ENCODE measurements around the gene USP22. TPM values are rescaled to one million over a fixed set of nuclear protein-coding genes. Genes with fewer than 3 reads are reported as not detected.

USP22 gene
- polyA plus RNA-seq, 1 donor (not counting 4 experiments of a cell fraction or from before 2014, with no cell fraction given): 111 TPM

DNA sequence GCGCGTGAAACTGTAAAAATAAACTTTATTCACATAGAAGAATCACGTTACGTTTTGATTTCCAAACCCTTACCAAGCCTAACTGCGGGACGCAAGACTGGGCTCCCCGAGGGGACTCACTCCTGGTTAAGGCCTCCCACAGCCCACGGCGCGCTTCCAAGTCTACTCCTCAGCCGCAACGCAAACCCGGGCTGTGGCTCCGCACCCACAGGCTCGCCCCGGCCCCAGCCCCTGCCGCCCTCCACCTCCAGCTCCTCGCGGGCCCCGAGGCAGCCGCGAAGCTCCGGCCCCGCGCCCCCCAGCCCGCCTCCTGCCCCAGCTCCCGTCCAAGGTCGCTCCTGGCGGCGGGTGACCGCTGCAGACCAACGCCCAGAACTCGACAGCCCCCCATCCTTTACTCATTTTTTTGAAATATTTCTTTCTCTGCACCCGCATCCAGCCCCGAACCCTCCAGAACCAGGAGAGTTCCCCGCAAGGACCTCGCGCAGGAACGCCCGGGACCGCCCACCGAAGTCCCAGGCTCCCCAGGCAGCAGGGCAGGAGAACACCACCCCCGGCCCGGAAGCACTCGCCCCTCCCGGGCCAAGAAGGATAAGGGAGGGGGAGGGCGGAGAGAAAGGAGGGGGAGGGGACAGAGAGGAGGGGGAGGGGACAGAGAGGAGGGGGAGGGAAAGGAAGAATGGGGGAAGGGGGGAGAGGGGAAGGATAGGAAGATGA is 912 bp downstream of the USP22 start:
- Histone ChIP-seq H3K9ac (ENCODE audit: control insufficient read depth, extremely low read depth, insufficient read depth, low read length) (peak overlapping the region; percentile 97), H4K20me1 (ENCODE audit: control insufficient read depth, extremely low read depth, insufficient read depth, low read length) (peaks cover 37% of the 10 kb centered on the region), H3K9me1 (ENCODE audit: control insufficient read depth, extremely low read depth, insufficient read depth, low read length) (no peaks in the 10 kb centered on the region), H3K9me3 (ENCODE audit: control insufficient read depth, low read depth, low read length) (no peaks in the 10 kb centered on the region), H3K4me2 (ENCODE audit: control insufficient read depth, extremely low read depth, insufficient read depth, low read depth, low read length) (peak overlapping the region; percentile 89), H3K4me1 (ENCODE audit: control insufficient read depth, extremely low read depth, insufficient read depth, low read length) (peaks cover 29% of the 10 kb centered on the region), H3K36me3 (ENCODE audit: control insufficient read depth in 2 of 2, extremely low read depth in 1 of 2, insufficient read depth in 2 of 2, low read length in 2 of 2) (peaks cover 7 to 10% of the 10 kb centered on the region in 2 experiments), H2AFZ (ENCODE audit: control insufficient read depth, low read length) (no peak overlapping the region), H3K4me3 (ENCODE audit: control insufficient read depth in 2 of 3, extremely low read depth in 1 of 3, insufficient read depth in 2 of 3, low read depth in 1 of 3, low read length in 3 of 3) (peak overlapping the region; percentile 84 to 99 (median 94)), H3K27ac (ENCODE audit: control insufficient read depth, insufficient read depth, low read length) (peak overlapping the region; percentile 91), H3K79me2 (ENCODE audit: control insufficient read depth, insufficient read depth, low read length) (peaks cover 56% of the 10 kb centered on the region), H3K27me3 (ENCODE audit: control insufficient read depth, extremely low read depth, insufficient read depth, low read length) (no peaks in the 10 kb centered on the region)
- FAIRE-seq (no peak), DNase-seq (ENCODE audit: low read depth, low spot score) (no peak)
- TF ChIP-seq CTCF (optimal IDR thresholded peaks at IDR 0.05 in 1 of 3, IDR thresholded peaks at IDR 0.05 in 1 of 3, conservative IDR thresholded peaks at IDR 0.05 in 1 of 3; ENCODE audit: extremely low read depth in 1 of 3, insufficient read depth in 2 of 3, low read length in 3 of 3) (no peak), EZH2 (IDR thresholded peaks at IDR 0.05; ENCODE audit: low read length) (no peak)
- dilution Hi-C loops (cut with MboI; ENCODE audit: extremely low pct_ligation_motif_present, low sequenced_read_pairs): no loop called here

DNA sequence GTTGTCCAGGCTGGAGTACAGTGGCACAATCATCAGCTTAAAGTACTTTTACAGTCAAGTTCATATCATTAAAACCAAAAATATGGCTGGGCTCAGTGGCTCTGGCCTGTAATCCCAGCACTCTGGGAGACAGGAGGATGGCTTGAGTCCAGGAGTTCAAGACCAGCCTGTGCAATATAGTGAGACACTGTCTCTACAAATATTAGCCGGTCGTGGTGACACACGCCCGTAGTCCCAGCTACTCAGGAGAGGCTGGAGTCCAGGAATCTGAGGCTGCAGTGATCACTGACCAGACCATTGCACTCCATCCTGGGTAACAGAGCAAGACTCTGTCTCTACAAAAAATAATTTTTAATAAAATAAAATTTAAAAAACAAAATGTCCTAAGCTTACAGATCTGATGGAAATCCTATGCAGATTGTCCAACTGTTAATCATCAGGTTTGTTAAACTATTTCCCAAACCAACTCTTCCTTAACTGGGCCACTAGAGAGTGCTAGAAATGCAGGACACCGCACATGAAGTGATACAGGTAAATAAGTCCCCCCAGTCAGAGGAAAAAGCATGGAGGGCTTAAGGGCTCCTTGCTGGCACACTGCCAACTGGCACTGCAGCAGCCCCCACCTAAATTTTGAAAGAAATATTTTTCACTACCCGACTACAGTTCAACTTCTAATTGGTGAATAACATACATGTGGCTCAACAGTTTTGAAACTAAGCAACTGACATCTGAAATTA is 2.8 kb downstream of the USP22 start:
- Histone ChIP-seq H3K27ac (ENCODE audit: control insufficient read depth, insufficient read depth, low read length) (peak overlapping the region; percentile 88), H3K4me1 (ENCODE audit: control insufficient read depth, extremely low read depth, insufficient read depth, low read length) (peaks cover 35% of the 10 kb centered on the region), H3K9ac (ENCODE audit: control insufficient read depth, extremely low read depth, insufficient read depth, low read length) (peak overlapping the region; percentile 97), H3K36me3 (ENCODE audit: control insufficient read depth in 2 of 2, extremely low read depth in 1 of 2, insufficient read depth in 2 of 2, low read length in 2 of 2) (peaks cover 9 to 10% of the 10 kb centered on the region in 2 experiments), H3K9me3 (ENCODE audit: control insufficient read depth, low read depth, low read length) (no peaks in the 10 kb centered on the region), H3K9me1 (ENCODE audit: control insufficient read depth, extremely low read depth, insufficient read depth, low read length) (no peaks in the 10 kb centered on the region), H4K20me1 (ENCODE audit: control insufficient read depth, extremely low read depth, insufficient read depth, low read length) (peaks cover 47% of the 10 kb centered on the region), H2AFZ (ENCODE audit: control insufficient read depth, low read length) (no peak overlapping the region), H3K4me3 (ENCODE audit: control insufficient read depth in 2 of 3, extremely low read depth in 1 of 3, insufficient read depth in 2 of 3, low read depth in 1 of 3, low read length in 3 of 3) (peak overlapping the region; percentile 84 to 99 (median 94)), H3K79me2 (ENCODE audit: control insufficient read depth, insufficient read depth, low read length) (peaks cover 73% of the 10 kb centered on the region), H3K27me3 (ENCODE audit: control insufficient read depth, extremely low read depth, insufficient read depth, low read length) (no peaks in the 10 kb centered on the region), H3K4me2 (ENCODE audit: control insufficient read depth, extremely low read depth, insufficient read depth, low read depth, low read length) (peak overlapping the region; percentile 89)
- no peak for FAIRE-seq
- DNase-seq (ENCODE audit: low read depth, low spot score): no peak
- dilution Hi-C loops (cut with MboI; ENCODE audit: extremely low pct_ligation_motif_present, low sequenced_read_pairs): no loop called here
- peak; percentile 31 to 61 (median 53) for TF ChIP-seq CTCF (optimal IDR thresholded peaks at IDR 0.05 in 1 of 3, IDR thresholded peaks at IDR 0.05 in 1 of 3, conservative IDR thresholded peaks at IDR 0.05 in 1 of 3; ENCODE audit: extremely low read depth in 1 of 3, insufficient read depth in 2 of 3, low read length in 3 of 3)
- TF ChIP-seq EZH2 (IDR thresholded peaks at IDR 0.05; ENCODE audit: low read length): no peak

Data from keratinocyte (primary cell).